Activated naive CD4-positive, alpha-beta T cell treated with anti-CD3 and anti-CD28 coated beads, Interleukin-2, amount 50 U/mL, for 72 hours (primary cell): ENCODE data around the gene COCH. TPM values are rescaled to one million over a fixed set of nuclear protein-coding genes. Genes with fewer than 3 reads are reported as not detected.

ENCODE experiments used
- ATAC-seq, 2 donors: fragments of 150-1000 bp; cut with Tn5 transposase; 2 replicates each; pipeline ENCODE4 v1.10.0; 2021; ENCODE audit warnings: mild to moderate bottlenecking in 2 of 2, moderate library complexity in 2 of 2
- DNase-seq, 2 donors: peaks; one replicate each; pipeline ENCODE4 v3.0.0; 2021 to 2022; ENCODE audit warnings: low spot score in 2 of 2
- H3K27ac Mint-ChIP-seq, 2 donors: one replicate each; pipeline ENCODE4 v1.8.0; 2022; ENCODE audit warnings: mild to moderate bottlenecking in 2 of 2, mixed read lengths in 2 of 2
- H3K36me3 Mint-ChIP-seq, 2 donors: one replicate each; pipeline ENCODE4 v1.8.0; 2022; ENCODE audit warnings: mixed read lengths in 2 of 2
- H3K9me3 Mint-ChIP-seq, 2 donors: one replicate each; pipeline ENCODE4 v1.8.0; 2022; ENCODE audit warnings: mixed read lengths in 2 of 2
- total RNA-seq, 2 donors: library from RNA; stranded (reverse); gene quantifications; one replicate each; pipeline ENCODE4 v1.2.3, GENCODE V29; 2022

The COCH gene
- total RNA-seq, 2 donors from 2014 or later: 0.57 to 1.4 TPM

DNA sequence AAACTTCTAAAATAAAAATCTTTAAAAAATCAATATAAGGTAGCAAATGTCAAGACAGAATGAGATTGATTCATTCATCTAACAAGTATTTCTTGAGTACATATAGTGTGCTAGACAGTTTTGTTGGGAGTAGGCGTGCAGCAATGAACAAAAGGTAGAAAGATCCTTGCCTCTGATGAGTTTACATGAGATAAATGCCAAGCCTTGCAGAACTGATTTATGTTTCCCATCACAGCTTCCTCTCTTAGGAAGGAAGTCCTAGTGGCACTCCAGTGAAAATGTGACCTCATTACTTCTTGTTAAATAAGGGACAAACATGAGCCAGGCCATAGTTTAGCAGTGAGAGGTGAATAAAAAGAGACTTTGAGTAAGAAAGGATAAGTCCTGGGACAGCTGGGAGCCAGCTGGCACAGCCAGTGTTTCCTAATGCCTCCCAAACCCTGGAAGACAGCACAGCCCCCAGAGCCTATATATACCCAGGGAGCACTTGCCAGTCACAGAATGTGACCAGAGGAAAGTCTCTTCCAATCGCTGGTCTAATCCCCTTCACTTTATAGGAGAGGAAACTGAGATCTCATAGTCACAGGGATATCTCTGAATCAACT lies 4.7 kb upstream of the COCH start:
- ATAC-seq (no peak), DNase-seq (no peak)
- Mint-ChIP-seq H3K27ac (no peak overlapping the region), H3K36me3 (peaks cover 0 to 9% of the 10 kb centered on the region in 2 donors), H3K9me3 (no peaks in the 10 kb centered on the region)

DNA sequence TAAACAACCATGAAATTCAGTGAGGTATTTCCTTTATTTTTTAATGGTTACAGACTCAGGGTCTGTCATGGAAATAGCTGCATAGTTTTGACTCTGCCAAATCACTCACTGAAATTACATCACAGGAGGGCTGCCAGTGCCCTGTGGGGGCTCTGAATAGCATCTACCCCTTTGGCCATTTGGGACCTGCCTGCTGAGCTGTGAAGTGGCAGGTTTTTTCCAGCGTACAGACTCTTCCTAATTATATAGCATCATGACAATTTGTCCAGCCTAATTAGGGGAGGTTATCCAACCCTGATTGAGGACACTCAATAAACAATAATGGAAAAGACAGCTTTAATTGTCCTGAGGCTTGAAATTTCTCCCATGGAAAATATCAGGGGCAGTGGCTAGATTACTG lies 1.8 kb upstream of the COCH start:
- Mint-ChIP-seq H3K27ac (no peak overlapping the region), H3K9me3 (no peaks in the 10 kb centered on the region)
- no peak for DNase-seq

DNA sequence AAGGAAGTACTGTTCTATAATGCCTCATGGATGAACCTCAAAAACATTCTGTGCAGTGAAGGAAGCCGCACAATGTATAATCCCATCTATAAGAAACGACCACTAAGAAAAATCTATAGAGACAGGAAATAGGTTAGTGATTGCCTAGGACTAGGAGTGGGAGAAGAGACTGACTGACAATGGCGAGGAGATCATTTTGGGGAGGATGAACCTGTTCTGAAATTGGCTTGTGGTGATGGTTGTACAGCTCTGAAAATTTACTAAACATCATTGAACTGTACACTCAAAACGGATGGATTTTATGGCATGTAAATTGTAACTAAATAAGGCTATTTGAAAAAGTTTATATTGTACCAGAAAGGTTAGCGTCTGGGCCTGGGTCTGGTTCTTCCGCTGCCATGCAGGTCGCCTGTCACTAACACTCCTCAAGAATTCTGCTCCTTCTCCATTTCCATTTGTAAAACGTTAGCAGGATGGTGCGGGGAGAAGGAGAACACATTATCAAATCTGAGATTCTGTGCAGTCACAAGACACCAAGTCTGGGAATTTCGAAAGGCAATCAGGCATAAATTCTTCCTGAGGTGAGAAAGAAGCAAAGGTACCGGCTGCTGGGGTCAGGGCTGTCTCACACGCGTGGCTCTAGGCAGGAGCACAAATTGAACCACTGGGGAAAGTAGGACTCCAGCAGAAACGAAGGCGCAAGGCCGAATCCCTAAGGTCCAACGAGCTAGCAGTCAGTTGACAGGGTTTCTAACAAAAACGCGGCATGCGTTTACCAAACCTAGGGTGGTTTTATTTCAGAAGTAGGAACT lies 845 bp upstream of the COCH start:
- peaks cover 0 to 9% of the 10 kb centered on the region in 2 donors for H3K36me3 Mint-ChIP-seq
- DNase-seq: no peak
- H3K27ac Mint-ChIP-seq: no peak overlapping the region
- no peaks in the 10 kb centered on the region for H3K9me3 Mint-ChIP-seq
- no peak for ATAC-seq

More for the DNA sequence above, 1.8 kb upstream of the COCH start:
- ATAC-seq: no peak
- H3K36me3 Mint-ChIP-seq: peaks cover 0 to 9% of the 10 kb centered on the region in 2 donors

DNA sequence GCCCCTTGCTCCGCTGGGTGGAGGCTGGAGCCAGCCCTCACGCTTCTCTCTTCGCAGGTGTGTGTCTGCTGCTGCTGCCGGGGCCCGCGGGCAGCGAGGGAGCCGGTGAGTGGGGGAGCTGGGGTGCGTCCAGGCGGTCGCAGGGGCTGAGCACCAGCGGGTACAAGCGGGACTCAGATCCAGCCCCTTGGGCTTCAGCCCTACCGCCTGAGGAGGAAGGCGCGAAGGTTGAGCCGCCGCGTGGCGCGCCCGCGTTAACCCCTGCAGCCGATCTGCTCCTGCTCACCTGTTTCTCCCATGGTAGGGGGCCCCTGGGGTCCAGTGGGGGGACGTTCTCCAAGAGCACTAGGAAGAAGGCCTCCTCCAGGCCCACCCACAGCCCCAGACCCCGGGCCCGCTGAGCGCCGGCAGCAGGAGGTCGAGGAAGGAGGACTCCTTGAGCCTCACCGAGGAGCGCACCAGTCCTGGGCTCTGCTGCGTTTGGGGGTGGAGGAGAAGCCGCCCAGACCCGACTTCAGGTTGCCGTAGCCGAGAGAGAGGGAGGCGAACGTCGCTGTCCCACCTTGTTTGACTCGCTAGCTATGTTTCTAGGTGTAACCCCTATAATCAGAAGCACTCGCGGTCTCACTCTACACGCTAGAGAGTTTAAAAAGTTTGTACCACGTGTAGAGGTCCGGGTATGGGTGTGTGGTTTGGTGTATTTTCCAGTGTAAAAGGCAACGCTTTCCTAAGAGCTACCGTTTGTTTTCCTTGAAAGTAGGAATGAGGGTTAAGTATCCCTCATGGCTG lies 834 bp downstream of the COCH start:
- DNase-seq (peak in 1 of 2 donors; percentile 12), ATAC-seq (peak; percentile 27 to 38)
- no peaks in the 10 kb centered on the region for H3K9me3 Mint-ChIP-seq
- H3K36me3 Mint-ChIP-seq: peaks cover 0 to 9% of the 10 kb centered on the region in 2 donors
- H3K27ac Mint-ChIP-seq: no peak overlapping the region

DNA sequence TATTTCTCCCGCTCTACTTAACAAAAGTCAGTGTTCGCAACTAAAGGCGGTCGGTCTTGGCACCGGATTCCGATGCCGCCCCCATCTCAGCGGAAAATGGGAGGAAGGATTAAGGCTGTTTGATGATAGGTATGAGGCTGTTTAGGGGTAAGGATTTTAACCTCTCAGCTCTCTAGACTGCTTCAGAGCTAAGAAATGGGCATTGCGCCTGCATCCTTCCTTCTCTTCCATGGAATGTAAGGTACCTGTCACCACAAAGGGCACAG lies 1.4 kb downstream of the COCH start:
- ATAC-seq: no peak
- Mint-ChIP-seq H3K27ac (no peak overlapping the region), H3K9me3 (no peaks in the 10 kb centered on the region), H3K36me3 (peaks cover 0 to 9% of the 10 kb centered on the region in 2 donors)
- DNase-seq: no peak

DNA sequence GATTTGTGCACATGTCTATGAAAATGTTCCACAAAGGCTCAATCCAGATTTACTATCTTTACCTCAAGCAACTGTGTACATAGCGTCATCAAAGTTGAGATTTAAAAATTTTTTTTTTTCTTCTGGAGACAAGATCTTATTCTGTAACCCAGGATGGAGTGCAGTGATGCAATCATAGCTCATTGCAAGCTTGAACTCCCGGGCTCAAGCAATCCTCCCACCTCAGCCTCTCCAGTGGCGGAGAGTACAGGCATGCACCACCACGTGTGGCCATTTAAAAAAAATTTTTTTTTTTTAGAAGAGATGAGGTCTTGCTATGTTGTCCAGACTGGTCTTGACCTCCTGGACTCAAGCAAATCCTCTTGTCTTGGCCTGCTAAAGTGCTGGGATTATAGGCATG lies 2.3 kb downstream of the COCH start:
- no peak overlapping the region for H3K27ac Mint-ChIP-seq
- ATAC-seq: no peak
- H3K9me3 Mint-ChIP-seq: no peaks in the 10 kb centered on the region
- H3K36me3 Mint-ChIP-seq: peaks cover 0 to 9% of the 10 kb centered on the region in 2 donors
- DNase-seq: no peak

DNA sequence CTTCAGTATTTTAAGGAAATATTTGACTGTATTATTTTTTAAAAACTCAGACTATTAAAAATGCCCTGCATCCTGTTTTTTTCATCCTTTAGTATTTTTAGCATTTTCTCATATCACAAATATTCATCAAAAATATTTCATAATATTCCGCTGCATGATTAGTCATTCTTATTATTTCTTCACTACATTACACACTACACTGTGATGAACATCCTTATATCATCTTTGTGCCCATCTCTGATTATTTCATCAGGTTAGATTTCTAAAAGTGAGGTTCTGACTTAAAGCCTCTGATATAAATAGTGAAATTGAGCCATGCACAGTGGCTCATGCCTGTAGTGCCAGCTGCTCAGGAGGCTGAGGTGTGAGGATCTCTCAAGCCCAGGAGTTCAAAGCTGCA lies 8.1 kb downstream of the COCH start:
- ATAC-seq (no peak), DNase-seq (no peak)
- Mint-ChIP-seq H3K27ac (no peak overlapping the region), H3K9me3 (no peaks in the 10 kb centered on the region), H3K36me3 (no peaks in the 10 kb centered on the region)

DNA sequence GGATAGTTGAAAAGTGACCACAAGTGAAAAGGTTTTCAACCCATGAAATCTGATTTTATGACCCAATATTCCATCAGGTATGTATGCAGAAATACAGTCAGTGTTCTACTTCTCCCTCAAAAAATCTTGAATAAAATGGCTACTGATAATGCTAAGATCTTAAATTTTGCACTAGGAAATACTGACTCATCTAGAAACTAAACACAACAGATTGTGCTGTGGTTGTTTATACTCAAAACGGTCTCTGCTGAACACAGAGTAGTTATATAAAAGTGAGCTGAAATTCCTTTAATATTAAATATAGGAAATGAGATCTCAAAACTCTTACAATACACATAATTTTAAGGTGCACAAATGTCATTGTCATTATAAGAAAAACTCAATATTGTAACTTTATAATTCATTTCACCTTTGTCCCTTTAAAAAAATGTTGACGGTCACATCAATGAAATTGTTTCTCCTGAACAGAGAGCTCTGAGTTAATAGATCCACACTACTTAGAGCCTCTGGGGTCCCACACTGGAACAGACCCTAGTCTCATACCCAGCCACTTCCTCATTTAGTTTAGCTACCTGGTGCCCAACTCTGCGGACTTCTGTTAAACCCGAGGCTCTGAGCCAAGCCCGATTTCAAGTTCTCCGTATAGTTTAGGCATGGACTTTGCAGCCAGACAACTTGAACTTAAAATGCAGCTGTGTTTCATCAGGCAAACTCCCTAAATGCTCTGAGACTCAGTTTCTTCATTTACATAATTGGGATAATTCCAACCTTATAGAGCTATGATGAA lies 9.3 kb downstream of the COCH start:
- no peak for ATAC-seq
- H3K9me3 Mint-ChIP-seq: no peaks in the 10 kb centered on the region
- no peaks in the 10 kb centered on the region for H3K36me3 Mint-ChIP-seq
- no peak overlapping the region for H3K27ac Mint-ChIP-seq
- no peak for DNase-seq

DNA sequence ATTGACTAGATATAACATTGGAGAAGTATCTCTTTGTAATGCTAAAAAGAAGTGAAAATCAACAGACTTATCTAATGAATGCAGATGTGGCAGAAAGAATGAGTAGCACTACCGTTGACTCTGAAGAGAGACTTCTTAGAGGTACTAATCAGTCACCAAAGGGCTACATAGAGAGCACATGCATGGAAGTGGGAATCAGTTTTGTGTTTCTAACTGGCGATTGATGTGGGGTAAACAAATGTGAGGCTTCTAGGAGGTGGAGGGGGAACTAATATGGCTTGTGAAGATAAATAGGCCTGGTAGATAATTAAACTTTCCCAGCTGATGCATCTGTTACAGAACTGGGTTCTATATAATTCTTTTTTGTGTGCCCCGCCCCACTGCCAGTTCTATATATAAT lies 10.5 kb downstream of the COCH start:
- no peaks in the 10 kb centered on the region for H3K9me3 Mint-ChIP-seq
- DNase-seq (no peak), ATAC-seq (no peak)
- peak overlapping the region in 1 of 2 donors; percentile 13 for H3K27ac Mint-ChIP-seq
- H3K36me3 Mint-ChIP-seq: no peaks in the 10 kb centered on the region

DNA sequence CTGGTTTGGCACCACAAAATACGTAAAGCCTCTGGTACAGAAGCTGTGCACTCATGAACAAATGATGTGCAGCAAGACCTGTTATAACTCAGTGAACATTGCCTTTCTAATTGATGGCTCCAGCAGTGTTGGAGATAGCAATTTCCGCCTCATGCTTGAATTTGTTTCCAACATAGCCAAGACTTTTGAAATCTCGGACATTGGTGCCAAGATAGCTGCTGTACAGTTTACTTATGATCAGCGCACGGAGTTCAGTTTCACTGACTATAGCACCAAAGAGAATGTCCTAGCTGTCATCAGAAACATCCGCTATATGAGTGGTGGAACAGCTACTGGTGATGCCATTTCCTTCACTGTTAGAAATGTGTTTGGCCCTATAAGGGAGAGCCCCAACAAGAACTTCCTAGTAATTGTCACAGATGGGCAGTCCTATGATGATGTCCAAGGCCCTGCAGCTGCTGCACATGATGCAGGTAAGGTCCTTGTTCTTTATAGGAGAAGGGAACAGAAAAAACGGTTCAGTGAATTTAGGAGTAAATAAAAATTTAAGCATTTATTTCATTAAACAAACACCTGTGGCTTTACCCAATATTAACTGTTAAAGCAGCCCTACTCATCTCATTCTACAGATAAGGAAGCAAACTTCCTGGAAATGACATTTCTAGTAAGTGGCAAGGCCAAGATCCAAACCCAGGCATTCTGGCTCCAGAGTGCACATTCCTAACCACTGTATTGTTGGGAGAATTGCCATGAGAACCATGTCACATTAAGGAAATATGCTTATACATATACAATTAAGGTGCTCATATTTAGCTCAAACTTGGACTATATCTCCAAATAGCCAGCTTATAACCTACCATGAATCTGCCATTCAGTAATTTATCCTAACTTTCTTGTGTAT lies 11.7 kb downstream of the COCH start:
- H3K27ac Mint-ChIP-seq: no peak overlapping the region
- ATAC-seq (no peak), DNase-seq (no peak)
- no peaks in the 10 kb centered on the region for H3K36me3 Mint-ChIP-seq
- no peaks in the 10 kb centered on the region for H3K9me3 Mint-ChIP-seq

DNA sequence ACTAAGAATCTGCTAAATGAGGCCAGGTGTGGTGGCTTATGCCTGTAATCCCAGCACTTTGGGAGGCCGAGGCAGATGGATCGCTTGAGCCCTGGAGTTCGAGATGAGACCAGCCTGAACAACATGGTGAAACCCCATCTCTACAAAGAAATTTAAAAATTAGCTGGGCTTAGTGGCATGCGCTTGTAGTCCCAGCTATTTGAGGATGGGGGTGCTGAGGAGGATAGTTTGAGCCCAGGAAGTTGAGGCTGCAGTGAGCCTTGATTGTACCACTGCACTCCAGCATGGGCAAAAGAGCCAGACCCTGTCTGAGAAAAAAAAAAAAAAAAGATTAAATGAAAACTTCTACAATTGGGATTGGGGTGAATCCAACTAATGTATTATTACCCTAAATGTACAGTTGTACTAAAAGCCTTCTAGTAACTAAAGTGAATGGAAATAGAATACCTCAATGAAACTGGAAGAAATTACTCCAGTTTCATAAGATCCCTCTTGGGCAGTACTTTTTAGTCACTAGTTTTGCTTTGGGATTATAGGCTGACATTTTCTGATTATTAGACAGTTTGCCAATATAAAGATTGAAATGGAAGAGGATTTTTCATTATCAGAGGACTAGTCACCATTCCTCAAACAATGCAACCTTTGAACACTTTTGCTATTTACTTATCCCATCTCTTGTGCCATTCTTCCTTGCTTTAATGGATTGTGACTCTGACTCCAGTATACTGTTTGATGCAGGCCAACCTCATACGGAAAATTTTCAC lies 14.3 kb downstream of the COCH start:
- DNase-seq: no peak
- no peaks in the 10 kb centered on the region for H3K9me3 Mint-ChIP-seq
- ATAC-seq: no peak
- no peaks in the 10 kb centered on the region for H3K36me3 Mint-ChIP-seq
- no peak overlapping the region for H3K27ac Mint-ChIP-seq

DNA sequence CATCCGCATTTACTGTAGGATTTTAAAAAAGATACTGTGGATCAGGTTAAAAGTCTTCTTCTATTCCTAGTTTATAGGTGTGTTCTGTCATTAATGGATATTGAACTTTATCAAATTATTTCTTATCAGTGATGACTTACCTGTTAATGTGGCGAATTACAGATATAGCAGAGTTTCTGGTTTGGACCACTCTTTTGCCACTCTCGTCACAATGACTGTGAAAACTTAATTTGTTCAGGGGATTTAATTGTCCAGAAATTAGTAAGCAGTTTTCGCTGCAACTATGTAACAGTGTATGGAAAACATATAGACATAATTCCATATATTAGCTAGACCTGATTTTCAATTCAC lies 14.9 kb downstream of the COCH start:
- Mint-ChIP-seq H3K9me3 (no peaks in the 10 kb centered on the region), H3K36me3 (no peaks in the 10 kb centered on the region), H3K27ac (no peak overlapping the region)
- no peak for ATAC-seq
- no peak for DNase-seq

DNA sequence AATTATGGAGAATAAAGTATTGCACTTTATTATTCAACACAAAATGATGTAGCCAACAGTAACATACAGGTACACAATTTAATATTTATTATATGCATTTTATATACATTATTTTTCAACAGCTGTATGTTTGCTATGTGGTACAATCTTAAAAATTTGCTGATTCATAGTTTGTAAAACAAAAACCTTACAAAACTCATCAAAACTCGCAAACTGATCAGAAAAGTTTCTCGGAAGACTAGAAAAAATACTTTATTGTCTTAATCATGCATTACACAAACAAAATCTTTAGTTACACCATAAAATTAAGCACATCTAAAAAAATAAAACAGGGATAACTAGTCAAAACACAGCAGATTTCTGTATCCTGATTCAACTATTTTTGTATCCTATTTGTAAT lies 19.5 kb downstream of the COCH start:
- H3K36me3 Mint-ChIP-seq: no peaks in the 10 kb centered on the region
- ATAC-seq: no peak
- H3K27ac Mint-ChIP-seq: no peak overlapping the region

DNA sequence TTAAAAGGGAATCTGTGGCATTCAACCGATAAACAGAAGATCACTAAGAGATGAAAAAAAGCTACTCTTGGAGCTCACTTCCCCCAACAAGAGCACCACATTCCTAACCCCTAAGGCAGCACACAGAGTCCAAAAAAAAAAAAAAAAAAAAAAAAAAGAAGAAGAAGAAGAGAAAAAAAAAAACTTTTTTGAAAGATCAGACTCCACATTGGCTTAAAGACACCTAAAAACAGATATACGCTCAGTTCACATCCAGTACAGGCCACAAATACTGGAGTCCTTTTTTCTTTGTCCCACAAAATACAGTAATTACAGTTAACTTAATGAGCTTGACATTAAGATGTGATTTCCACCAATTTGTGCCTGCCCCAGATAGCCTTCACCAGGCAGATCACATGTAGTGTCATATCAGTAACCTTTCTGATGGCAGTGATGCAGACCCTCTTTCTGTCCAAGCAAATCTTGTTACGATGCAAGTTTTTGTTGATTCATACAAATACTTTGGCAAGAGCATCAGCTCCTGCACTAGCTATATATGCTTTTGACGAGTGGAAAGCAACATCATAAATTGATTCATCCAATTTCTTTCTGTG lies 20.7 kb downstream of the COCH start:
- Mint-ChIP-seq H3K36me3 (no peaks in the 10 kb centered on the region), H3K9me3 (no peaks in the 10 kb centered on the region), H3K27ac (no peak overlapping the region)
- no peak for DNase-seq
- ATAC-seq: no peak

More for the DNA sequence above, 19.5 kb downstream of the COCH start:
- no peaks in the 10 kb centered on the region for H3K9me3 Mint-ChIP-seq
- DNase-seq: no peak

DNA sequence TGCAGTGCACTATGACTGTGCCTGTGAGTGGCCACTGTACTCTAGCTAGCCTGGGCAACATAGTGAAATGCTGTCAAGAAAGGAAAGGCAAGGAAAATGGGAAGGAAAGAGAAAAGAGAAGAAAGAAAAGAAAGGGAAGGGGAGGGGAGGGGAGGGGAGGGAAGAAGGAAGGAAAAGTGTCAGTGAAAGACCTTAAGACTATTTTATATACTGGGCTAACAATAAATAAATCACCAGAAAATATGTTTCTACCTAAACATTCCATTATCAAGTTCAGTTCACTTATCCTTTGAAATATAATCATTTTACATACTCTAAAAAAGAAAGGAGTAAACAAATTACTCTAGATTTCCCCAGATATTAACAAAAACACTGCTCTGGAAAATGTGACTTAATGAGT lies 22.1 kb downstream of the COCH start:
- H3K9me3 Mint-ChIP-seq: no peaks in the 10 kb centered on the region
- H3K36me3 Mint-ChIP-seq: no peaks in the 10 kb centered on the region
- peak overlapping the region; percentile 36 to 65 for H3K27ac Mint-ChIP-seq
- DNase-seq (no peak), ATAC-seq (no peak)
